Spleen (tissue), 11 donors: ENCODE data around the gene ACSL5. TPM values are rescaled to one million over a fixed set of nuclear protein-coding genes. Genes with fewer than 3 reads are reported as not detected.

Experiments used
- DNase-seq: peaks from one replicate; pipeline ENCODE4 v3.0.0-alpha.2; 2020
- H3K27ac ChIP-seq, 8 donors: fragments of 200-600 bp; sonication (generic) in 7 of 8; 1 replicate in 4 of 8; 2 replicates in 4 of 8; pipeline versions ENCODE4 v1.5.0 to v1.8.0; 2016 to 2021; ENCODE audit warnings: inconsistent platforms in 4 of 8, mild to moderate bottlenecking in 4 of 8, moderate library complexity in 1 of 8
- H3K27me3 ChIP-seq, 7 donors: fragments of 200-600 bp; sonication (generic) in 6 of 7; replicated peaks in 1 of 7; 1 replicate in 4 of 7; 2 replicates in 3 of 7; pipeline versions ENCODE4 v1.5.0 to v1.8.0; 2016 to 2021; ENCODE audit warnings: inconsistent platforms in 3 of 7, mild to moderate bottlenecking in 1 of 7
- H3K36me3 ChIP-seq, 6 donors: fragments of 200-600 bp; sonication (generic) in 5 of 6; 1 replicate in 4 of 6; 2 replicates in 2 of 6; pipeline versions ENCODE4 v1.5.0 to v1.8.0; 2016 to 2021; ENCODE audit warnings: inconsistent platforms in 2 of 6
- H3K4me1 ChIP-seq, 6 donors: fragments of 200-600 bp; sonication (generic) in 5 of 6; 1 replicate in 3 of 6; 2 replicates in 3 of 6; pipeline versions ENCODE4 v1.5.0 to v1.8.0; 2016 to 2021; ENCODE audit warnings: inconsistent platforms in 3 of 6
- H3K4me3 ChIP-seq, 8 donors: fragments of 200-600 bp; sonication (generic) in 7 of 8; 1 replicate in 4 of 8; 2 replicates in 4 of 8; pipeline versions ENCODE4 v1.5.0 to v1.8.0; 2016 to 2021; ENCODE audit warnings: inconsistent platforms in 4 of 8, mild to moderate bottlenecking in 4 of 8, moderate library complexity in 2 of 8
- H3K9me3 ChIP-seq, 8 donors: fragments of 200-600 bp; sonication (generic) in 7 of 8; 1 replicate in 4 of 8; 2 replicates in 4 of 8; pipeline versions ENCODE4 v1.5.0 to v1.8.0; 2016 to 2021; ENCODE audit warnings: inconsistent platforms in 4 of 8
- POLR2A ChIP-seq, 3 donors: fragments of 450-650 bp; IDR thresholded peaks; one replicate each; pipeline ENCODE4 v1.5.1; 2017; ENCODE audit warnings: antibody characterized with exemption in 3 of 3, mild to moderate bottlenecking in 1 of 3
- POLR2AphosphoS5 ChIP-seq, 3 donors: sonication (generic); formaldehyde crosslinking; IDR thresholded peaks; one replicate each; pipeline ENCODE4 v1.5.1; 2017; ENCODE audit warnings: antibody characterized with exemption in 3 of 3
- WGBS, 5 donors: extraction: QIAGEN DNeasy Blood & Tissue Kit in 3 of 5; methylation state at CpG; one replicate each; pipeline versions ENCODE4 v1.1.5 to v1.1.7; 2013 to 2018; 5-methylcytosine and 5-hydroxymethylcytosine counted together
- intact Hi-C: fragments of 100-400 bp; cut with DNase I; formaldehyde crosslinking; loops from one replicate; pipeline ENCODE4 v1.15.0; 2023; ENCODE audit warnings: low total_unique reads
- polyA plus RNA-seq, 3 donors: library from polyadenylated mRNA; stranded (reverse); fragments of 200-250 nt; gene quantifications; one replicate each; pipeline ENCODE4 v1.2.1, GENCODE V29; 2013
- total RNA-seq, 7 donors: library from RNA; depleted of rRNA in 3 of 7; stranded (reverse); fragments of >200 nt in 3 of 7; fragmentation: NEBNext Ultra II Directional in 4 of 7; extraction: Animal tissue kit (Norgen Biotek cat#: 25700) in 4 of 7; gene quantifications; one replicate each; pipeline versions ENCODE4 v1.1.0 to v1.2.1, GENCODE V29; 2016 to 2021
- TF ChIP-seq, protein P1 (sequence below), 11 experiments: fragments of 200-600 bp in 7 of 11; fragments of 450-650 bp in 4 of 11; sonication (generic) in 4 of 11; IDR thresholded peaks in 8 of 11; conservative IDR thresholded peaks in 3 of 11; 1 replicate in 7 of 11; 2 replicates in 4 of 11; pipeline versions ENCODE4 v1.4.0 to v1.8.0; 2016 to 2021; ENCODE audit warnings: antibody characterized with exemption in 11 of 11, inconsistent platforms in 4 of 11, mild to moderate bottlenecking in 1 of 11
- donor health status: healthy with polysubstance abuse.
- donor health status: DM: no; HTN: no; CAD: no; lungs with moderate emphysema.
- donor health status: DM: no; HTN: no; CAD: no.
- donor health status: Bipolar disorder and iron deficiency.
- donor health status: healthy.
- donor health status: DM: no; HTN: no; CAD: no.
- donor health status: DM: yes; HTN: yes; CAD: no.

Gene ACSL5
- total and polyA plus RNA-seq, 10 donors = 18.6 to 49.4 (median 42.8) TPM

DNA sequence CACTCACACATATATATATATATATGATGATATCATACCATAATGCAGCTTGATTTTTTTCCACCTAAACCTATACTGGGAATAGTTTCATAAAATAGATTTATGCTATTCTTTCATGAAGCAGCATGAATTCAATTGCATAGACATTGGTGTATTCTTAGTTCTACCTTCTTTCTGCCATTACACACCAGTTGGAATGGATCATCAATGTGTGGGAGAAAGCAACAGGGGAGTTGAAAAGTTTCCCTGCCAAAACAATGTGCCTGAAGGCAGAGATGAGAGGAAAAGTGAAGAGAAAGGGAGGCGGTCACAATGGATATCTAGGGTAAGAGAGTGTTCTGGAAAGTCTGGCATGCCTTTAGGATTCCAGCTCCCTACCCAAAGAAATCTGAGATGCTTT is 25.2 kb upstream of the ACSL5 start:
- Histone ChIP-seq H3K4me1 (no peaks in the 10 kb centered on the region), H3K36me3 (no peaks in the 10 kb centered on the region), H3K9me3 (peaks cover 0 to 5% (median 0%) of the 10 kb centered on the region in 8 donors), H3K4me3 (no peak overlapping the region), H3K27ac (no peak overlapping the region), H3K27me3 (no peaks in the 10 kb centered on the region)
- no peak for DNase-seq
- TF ChIP-seq POLR2AphosphoS5 (IDR thresholded peaks at IDR 0.05) (no peak), POLR2A (IDR thresholded peaks at IDR 0.05) (no peak)
- TF ChIP-seq, protein P1, sequence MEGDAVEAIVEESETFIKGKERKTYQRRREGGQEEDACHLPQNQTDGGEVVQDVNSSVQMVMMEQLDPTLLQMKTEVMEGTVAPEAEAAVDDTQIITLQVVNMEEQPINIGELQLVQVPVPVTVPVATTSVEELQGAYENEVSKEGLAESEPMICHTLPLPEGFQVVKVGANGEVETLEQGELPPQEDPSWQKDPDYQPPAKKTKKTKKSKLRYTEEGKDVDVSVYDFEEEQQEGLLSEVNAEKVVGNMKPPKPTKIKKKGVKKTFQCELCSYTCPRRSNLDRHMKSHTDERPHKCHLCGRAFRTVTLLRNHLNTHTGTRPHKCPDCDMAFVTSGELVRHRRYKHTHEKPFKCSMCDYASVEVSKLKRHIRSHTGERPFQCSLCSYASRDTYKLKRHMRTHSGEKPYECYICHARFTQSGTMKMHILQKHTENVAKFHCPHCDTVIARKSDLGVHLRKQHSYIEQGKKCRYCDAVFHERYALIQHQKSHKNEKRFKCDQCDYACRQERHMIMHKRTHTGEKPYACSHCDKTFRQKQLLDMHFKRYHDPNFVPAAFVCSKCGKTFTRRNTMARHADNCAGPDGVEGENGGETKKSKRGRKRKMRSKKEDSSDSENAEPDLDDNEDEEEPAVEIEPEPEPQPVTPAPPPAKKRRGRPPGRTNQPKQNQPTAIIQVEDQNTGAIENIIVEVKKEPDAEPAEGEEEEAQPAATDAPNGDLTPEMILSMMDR (IDR thresholded peaks at IDR 0.05 in 8 of 11, conservative IDR thresholded peaks at IDR 0.05 in 3 of 11) = no peak
- intact Hi-C loops = no loop called here
- WGBS, 5 donors = 40 to 96% (median 89%) methylated on average over 1 of the region's 1 CpG

DNA sequence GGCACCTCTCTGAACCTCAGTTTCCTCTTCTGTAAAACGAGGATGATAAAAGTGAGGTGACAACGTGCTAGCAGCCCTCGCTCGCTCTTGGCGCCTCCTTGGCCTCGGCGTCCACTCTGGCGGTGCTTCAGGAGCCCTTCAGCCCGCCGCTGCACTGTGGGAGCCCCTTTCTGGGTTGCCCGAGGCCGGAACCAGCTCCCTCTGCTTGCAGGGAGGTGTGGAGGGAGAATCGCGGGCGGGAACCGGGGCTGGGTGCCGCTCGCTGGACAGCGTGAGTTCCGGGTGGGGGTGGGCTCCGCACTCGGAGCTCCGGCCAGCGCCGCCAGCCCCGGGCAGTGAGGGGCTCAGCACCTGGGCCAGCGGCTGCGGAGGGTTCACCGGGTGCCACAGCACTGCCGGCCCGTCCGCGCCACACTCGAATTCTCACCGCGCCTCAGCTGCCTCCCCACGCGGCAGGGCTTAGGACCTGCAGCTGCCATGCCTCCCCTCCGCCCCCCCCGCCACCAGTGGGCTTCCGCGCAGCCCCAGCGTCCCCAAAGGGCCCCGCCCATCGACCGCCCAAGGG is 24.3 kb upstream of the ACSL5 start:
- H3K4me3 ChIP-seq = no peak overlapping the region
- peaks cover 0 to 5% (median 0%) of the 10 kb centered on the region in 8 donors for H3K9me3 ChIP-seq
- 91 to 97% (median 93%) methylated on average over 13 to 46 of the region's 46 CpGs for WGBS, 5 donors
- H3K27me3 ChIP-seq = no peaks in the 10 kb centered on the region
- H3K36me3 ChIP-seq = no peaks in the 10 kb centered on the region
- DNase-seq = no peak
- no peaks in the 10 kb centered on the region for H3K4me1 ChIP-seq
- TF ChIP-seq POLR2AphosphoS5 (IDR thresholded peaks at IDR 0.05) = no peak
- no peak for TF ChIP-seq POLR2A (IDR thresholded peaks at IDR 0.05)
- TF ChIP-seq, protein P1 (IDR thresholded peaks at IDR 0.05 in 8 of 11, conservative IDR thresholded peaks at IDR 0.05 in 3 of 11) = no peak
- intact Hi-C loops = no loop called here
- H3K27ac ChIP-seq = no peak overlapping the region

DNA sequence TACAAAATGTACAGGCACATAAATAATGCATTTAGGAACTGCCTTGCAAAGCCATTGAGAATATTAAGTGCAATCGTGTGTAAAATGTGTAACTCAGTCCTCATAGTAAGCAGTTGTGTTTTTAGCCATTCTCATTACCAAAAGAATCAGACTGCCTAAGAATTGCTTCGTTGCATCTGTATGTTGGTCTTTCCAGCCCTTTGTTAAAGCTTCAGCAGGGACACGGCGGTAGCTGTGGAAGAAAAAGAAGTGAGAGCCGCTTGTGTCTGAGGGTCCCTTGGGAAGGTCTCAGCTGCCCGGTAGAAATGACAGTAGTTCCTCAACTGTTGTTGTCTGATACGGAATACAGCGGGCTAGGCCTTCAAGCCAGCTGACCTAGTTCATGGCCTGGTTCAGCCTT is 22.8 kb upstream of the ACSL5 start:
- DNase-seq = no peak
- Histone ChIP-seq H3K4me1 (no peaks in the 10 kb centered on the region), H3K27ac (no peak overlapping the region), H3K27me3 (no peaks in the 10 kb centered on the region), H3K36me3 (no peaks in the 10 kb centered on the region), H3K4me3 (no peak overlapping the region), H3K9me3 (peaks cover 0 to 5% (median 0%) of the 10 kb centered on the region in 8 donors)
- 87 to 95% (median 88%) methylated on average over 8 of the region's 8 CpGs for WGBS, 5 donors
- TF ChIP-seq, protein P1 (IDR thresholded peaks at IDR 0.05 in 8 of 11, conservative IDR thresholded peaks at IDR 0.05 in 3 of 11) = no peak
- TF ChIP-seq POLR2A (IDR thresholded peaks at IDR 0.05) (no peak), POLR2AphosphoS5 (IDR thresholded peaks at IDR 0.05) (no peak)
- intact Hi-C loops = no loop called here

DNA sequence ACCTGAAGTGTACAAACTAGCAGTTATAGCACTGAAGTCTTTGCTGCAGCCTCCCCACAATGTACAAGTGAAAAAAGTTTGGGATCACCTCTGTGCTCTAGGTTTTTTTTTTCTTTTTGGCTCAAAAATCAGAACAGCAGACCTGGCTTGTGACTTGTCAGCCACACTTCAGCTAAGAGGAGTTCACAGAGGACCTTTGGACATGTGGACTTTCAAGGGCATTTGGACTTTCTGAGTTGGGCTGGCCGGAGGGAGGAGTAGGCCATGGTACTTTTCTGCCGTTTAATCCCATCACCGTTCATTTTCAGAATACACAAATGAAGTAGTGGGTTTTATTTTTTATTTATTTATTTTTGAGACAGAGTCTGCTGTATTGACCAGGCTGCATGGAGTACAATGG is 21.9 kb upstream of the ACSL5 start:
- Histone ChIP-seq H3K36me3 (no peaks in the 10 kb centered on the region), H3K9me3 (peaks cover 0 to 5% (median 0%) of the 10 kb centered on the region in 8 donors), H3K27me3 (no peaks in the 10 kb centered on the region), H3K27ac (no peak overlapping the region), H3K4me3 (no peak overlapping the region), H3K4me1 (no peaks in the 10 kb centered on the region)
- no peak for DNase-seq
- intact Hi-C loops = no loop called here
- TF ChIP-seq, protein P1 (IDR thresholded peaks at IDR 0.05 in 8 of 11, conservative IDR thresholded peaks at IDR 0.05 in 3 of 11) = no peak
- no peak for TF ChIP-seq POLR2A (IDR thresholded peaks at IDR 0.05)
- TF ChIP-seq POLR2AphosphoS5 (IDR thresholded peaks at IDR 0.05) = no peak
- WGBS, 5 donors = 72 to 93% (median 79%) methylated on average over 3 of the region's 3 CpGs
